Activated T-cell treated with anti-CD3 and anti-CD28 coated beads, Interleukin-2, amount 50 U/mL, for 24 hours (primary cell): ENCODE results near the gene RXFP1.

Experiments used
- DNase-seq: peaks from one replicate; pipeline ENCODE4 v3.0.0-alpha.2; 2020
- H3K27ac Mint-ChIP-seq: 2 replicates; pipeline ENCODE4 v1.8.0; 2020; ENCODE audit warnings: mild to moderate bottlenecking, mixed read lengths
- H3K27me3 Mint-ChIP-seq: 2 replicates; pipeline ENCODE4 v1.8.0; 2020; ENCODE audit warnings: mixed read lengths
- H3K36me3 Mint-ChIP-seq: 2 replicates; pipeline ENCODE4 v1.8.0; 2020; ENCODE audit warnings: low read depth, mixed read lengths
- H3K4me1 Mint-ChIP-seq: 2 replicates; pipeline ENCODE4 v1.8.0; 2020; ENCODE audit warnings: low read depth, mixed read lengths
- H3K4me3 Mint-ChIP-seq: 2 replicates; pipeline ENCODE4 v1.8.0; 2020; ENCODE audit warnings: mild to moderate bottlenecking, moderate library complexity, mixed read lengths
- H3K9me3 Mint-ChIP-seq: 2 replicates; pipeline ENCODE4 v1.8.0; 2020; ENCODE audit warnings: mixed read lengths

The RXFP1 gene

GRCh38 chr4:158610790-158611189 is 89.1 kb downstream of the RXFP1 start:
- Mint-ChIP-seq H3K4me3 (no peak overlapping the region), H3K4me1 (peaks cover 3% of the 10 kb centered on the region), H3K36me3 (no peaks in the 10 kb centered on the region), H3K9me3 (no peaks in the 10 kb centered on the region), H3K27me3 (peaks cover 26% of the 10 kb centered on the region), H3K27ac (no peak overlapping the region)
- no peak for DNase-seq

GRCh38 chr4:158613046-158613445 is 91.4 kb downstream of the RXFP1 start:
- no peak overlapping the region for H3K4me3 Mint-ChIP-seq
- no peak for DNase-seq
- H3K4me1 Mint-ChIP-seq: peaks cover 3% of the 10 kb centered on the region
- H3K36me3 Mint-ChIP-seq: no peaks in the 10 kb centered on the region
- peaks cover 32% of the 10 kb centered on the region for H3K27me3 Mint-ChIP-seq
- H3K9me3 Mint-ChIP-seq: no peaks in the 10 kb centered on the region
- no peak overlapping the region for H3K27ac Mint-ChIP-seq

GRCh38 chr4:158617956-158618355 is 96.3 kb downstream of the RXFP1 start:
- no peaks in the 10 kb centered on the region for H3K9me3 Mint-ChIP-seq
- H3K36me3 Mint-ChIP-seq: no peaks in the 10 kb centered on the region
- H3K27ac Mint-ChIP-seq: no peak overlapping the region
- no peak for DNase-seq
- H3K4me1 Mint-ChIP-seq: no peaks in the 10 kb centered on the region
- H3K4me3 Mint-ChIP-seq: no peak overlapping the region
- peaks cover 25% of the 10 kb centered on the region for H3K27me3 Mint-ChIP-seq

- H3K4me3 Mint-ChIP-seq: no peak overlapping the region
- no peaks in the 10 kb centered on the region for H3K36me3 Mint-ChIP-seq
- H3K27ac Mint-ChIP-seq: no peak overlapping the region
- no peaks in the 10 kb centered on the region for H3K4me1 Mint-ChIP-seq
- H3K27me3 Mint-ChIP-seq: peaks cover 12% of the 10 kb centered on the region
- no peaks in the 10 kb centered on the region for H3K9me3 Mint-ChIP-seq
- DNase-seq: no peak
These were observed 100.0 kb downstream of the RXFP1 start for GRCh38 chr4:158621729-158622128.

- peaks cover 12% of the 10 kb centered on the region for H3K27me3 Mint-ChIP-seq
- H3K4me1 Mint-ChIP-seq: no peaks in the 10 kb centered on the region
- no peak for DNase-seq
- H3K27ac Mint-ChIP-seq: no peak overlapping the region
- H3K4me3 Mint-ChIP-seq: no peak overlapping the region
- no peaks in the 10 kb centered on the region for H3K9me3 Mint-ChIP-seq
- no peaks in the 10 kb centered on the region for H3K36me3 Mint-ChIP-seq
These were observed 100.6 kb downstream of the RXFP1 start for GRCh38 chr4:158622251-158622650.

- H3K27me3 Mint-ChIP-seq: peaks cover 9% of the 10 kb centered on the region
- no peaks in the 10 kb centered on the region for H3K36me3 Mint-ChIP-seq
- H3K9me3 Mint-ChIP-seq: no peaks in the 10 kb centered on the region
- DNase-seq: no peak
- H3K4me3 Mint-ChIP-seq: no peak overlapping the region
- no peaks in the 10 kb centered on the region for H3K4me1 Mint-ChIP-seq
- no peak overlapping the region for H3K27ac Mint-ChIP-seq
These were observed 103.3 kb downstream of the RXFP1 start for GRCh38 chr4:158624889-158625478.

GRCh38 chr4:158625544-158625943 is 103.9 kb downstream of the RXFP1 start:
- H3K36me3 Mint-ChIP-seq: no peaks in the 10 kb centered on the region
- H3K4me1 Mint-ChIP-seq: no peaks in the 10 kb centered on the region
- DNase-seq: no peak
- H3K9me3 Mint-ChIP-seq: no peaks in the 10 kb centered on the region
- no peak overlapping the region for H3K27ac Mint-ChIP-seq
- no peak overlapping the region for H3K4me3 Mint-ChIP-seq
- peaks cover 11% of the 10 kb centered on the region for H3K27me3 Mint-ChIP-seq

- no peak overlapping the region for H3K4me3 Mint-ChIP-seq
- H3K36me3 Mint-ChIP-seq: no peaks in the 10 kb centered on the region
- no peak for DNase-seq
These were observed 109.2 kb downstream of the RXFP1 start for GRCh38 chr4:158630893-158631292.

GRCh38 chr4:158636619-158637018 is 114.9 kb downstream of the RXFP1 start:
- no peak overlapping the region for H3K27ac Mint-ChIP-seq

More at GRCh38 chr4:158630893-158631292, 109.2 kb downstream of the RXFP1 start:
- Mint-ChIP-seq H3K27ac (no peak overlapping the region), H3K9me3 (no peaks in the 10 kb centered on the region), H3K4me1 (no peaks in the 10 kb centered on the region), H3K27me3 (peaks cover 10% of the 10 kb centered on the region)

GRCh38 chr4:158644356-158644755 is 122.7 kb downstream of the RXFP1 start:
- no peaks in the 10 kb centered on the region for H3K4me1 Mint-ChIP-seq
- H3K27ac Mint-ChIP-seq: no peak overlapping the region
- H3K27me3 Mint-ChIP-seq: peaks cover 9% of the 10 kb centered on the region
- no peaks in the 10 kb centered on the region for H3K36me3 Mint-ChIP-seq
- DNase-seq: no peak
- no peaks in the 10 kb centered on the region for H3K9me3 Mint-ChIP-seq
- no peak overlapping the region for H3K4me3 Mint-ChIP-seq

More at GRCh38 chr4:158636619-158637018, 114.9 kb downstream of the RXFP1 start:
- Mint-ChIP-seq H3K27me3 (peaks cover 16% of the 10 kb centered on the region), H3K4me1 (no peaks in the 10 kb centered on the region), H3K36me3 (no peaks in the 10 kb centered on the region), H3K9me3 (no peaks in the 10 kb centered on the region), H3K4me3 (no peak overlapping the region)
- no peak for DNase-seq

- H3K4me1 Mint-ChIP-seq: no peaks in the 10 kb centered on the region
- H3K9me3 Mint-ChIP-seq: no peaks in the 10 kb centered on the region
- DNase-seq: no peak
- H3K36me3 Mint-ChIP-seq: no peaks in the 10 kb centered on the region
- no peak overlapping the region for H3K4me3 Mint-ChIP-seq
- peaks cover 9% of the 10 kb centered on the region for H3K27me3 Mint-ChIP-seq
- no peak overlapping the region for H3K27ac Mint-ChIP-seq
These were observed 123.1 kb downstream of the RXFP1 start for GRCh38 chr4:158644760-158645159.

GRCh38 chr4:158649111-158649680 is 127.5 kb downstream of the RXFP1 start:
- H3K36me3 Mint-ChIP-seq: no peaks in the 10 kb centered on the region
- H3K27me3 Mint-ChIP-seq: peaks cover 6% of the 10 kb centered on the region
- H3K4me3 Mint-ChIP-seq: no peak overlapping the region
- no peak overlapping the region for H3K27ac Mint-ChIP-seq
- no peaks in the 10 kb centered on the region for H3K9me3 Mint-ChIP-seq
- no peak for DNase-seq
- H3K4me1 Mint-ChIP-seq: peaks cover 6% of the 10 kb centered on the region

- Mint-ChIP-seq H3K36me3 (no peaks in the 10 kb centered on the region), H3K27ac (no peak overlapping the region), H3K9me3 (no peaks in the 10 kb centered on the region), H3K27me3 (peaks cover 2% of the 10 kb centered on the region), H3K4me1 (peaks cover 6% of the 10 kb centered on the region), H3K4me3 (no peak overlapping the region)
- DNase-seq: no peak
These were observed 131.2 kb downstream of the RXFP1 start for GRCh38 chr4:158652920-158653319.

GRCh38 chr4:158656439-158656838 is 134.8 kb downstream of the RXFP1 start:
- Mint-ChIP-seq H3K9me3 (no peaks in the 10 kb centered on the region), H3K27me3 (peaks cover 8% of the 10 kb centered on the region), H3K4me3 (no peak overlapping the region), H3K36me3 (no peaks in the 10 kb centered on the region), H3K27ac (no peak overlapping the region), H3K4me1 (peaks cover 6% of the 10 kb centered on the region)
- DNase-seq: no peak

GRCh38 chr4:158657291-158657690 is 135.6 kb downstream of the RXFP1 start:
- Mint-ChIP-seq H3K9me3 (no peaks in the 10 kb centered on the region), H3K36me3 (no peaks in the 10 kb centered on the region), H3K27me3 (peaks cover 8% of the 10 kb centered on the region), H3K4me1 (peaks cover 6% of the 10 kb centered on the region), H3K4me3 (no peak overlapping the region), H3K27ac (no peak overlapping the region)
- DNase-seq: no peak
